ENCODE results near the gene TMC3. TPM values are rescaled to one million over a fixed set of nuclear protein-coding genes. Genes with fewer than 3 reads are reported as not detected.

Gene TMC3
- total and polyA plus RNA-seq, 3 experiments from 2014 or later, result not detected

GRCh38 chr15:81288040-81288439, 86.0 kb downstream of the TMC3 start:
- Histone ChIP-seq H3K4me3 (ENCODE audit: low read length) (no peak overlapping the region), H3K4me1 (ENCODE audit: insufficient read depth, low read length) (peaks cover 89% of the 10 kb centered on the region), H3K36me3 (ENCODE audit: insufficient read depth, low read length) (no peaks in the 10 kb centered on the region), H3K27me3 (ENCODE audit: insufficient read depth, low read length, poor library complexity, severe bottlenecking) (no peaks in the 10 kb centered on the region), H3K27ac (ENCODE audit: low read depth, low read length) (no peak overlapping the region), H3K9me3 (ENCODE audit: low read length) (no peaks in the 10 kb centered on the region)
- peaks cover 0 to 3% (median 3%) of the 10 kb centered on the region in 3 donors for H3K36me3 Mint-ChIP-seq
- peak overlapping the region; percentile 55 to 98 (median 96) for H3K27ac Mint-ChIP-seq
- no peaks in the 10 kb centered on the region for H3K27me3 Mint-ChIP-seq
- no peak for DNase-seq
- CTCF ChIA-PET, result interaction anchor here (1.2 to 2.8 kb wide), 7 partner anchors 8 to 49 kb away, joined by 3 to 21 read pairs (median 6); no protein-coding TSS in a partner anchor
- POLR2A ChIA-PET, result no interaction called here
- H3K9me3 Mint-ChIP-seq, result no peaks in the 10 kb centered on the region
- H3K4me1 Mint-ChIP-seq, result peaks cover 76 to 88% (median 87%) of the 10 kb centered on the region in 3 donors
- no peak overlapping the region for H3K4me3 Mint-ChIP-seq

GRCh38 chr15:81286621-81287121, 87.3 kb downstream of the TMC3 start:
- Histone ChIP-seq H3K27ac (ENCODE audit: low read depth, low read length) (no peak overlapping the region), H3K4me3 (ENCODE audit: low read length) (peak overlapping the region; percentile 21), H3K36me3 (ENCODE audit: insufficient read depth, low read length) (no peaks in the 10 kb centered on the region), H3K4me1 (ENCODE audit: insufficient read depth, low read length) (peaks cover 75% of the 10 kb centered on the region), H3K9me3 (ENCODE audit: low read length) (no peaks in the 10 kb centered on the region), H3K27me3 (ENCODE audit: insufficient read depth, low read length, poor library complexity, severe bottlenecking) (no peaks in the 10 kb centered on the region)
- Mint-ChIP-seq H3K27me3 (no peaks in the 10 kb centered on the region), H3K36me3 (peaks cover 0 to 5% (median 3%) of the 10 kb centered on the region in 3 donors), H3K4me3 (peak overlapping the region; percentile 4 to 78 (median 73)), H3K9me3 (no peaks in the 10 kb centered on the region), H3K4me1 (peaks cover 67 to 78% (median 75%) of the 10 kb centered on the region in 3 donors), H3K27ac (peak overlapping the region; percentile 89 to 98 (median 96))
- ChIA-PET POLR2A (interaction anchor here (1.0 to 1.1 kb wide), 2 partner anchors 10 to 14 kb away, joined by 4 to 5 read pairs; no protein-coding TSS in a partner anchor), CTCF (interaction anchor here (1.2 to 2.8 kb wide), 7 partner anchors 10 to 50 kb away, joined by 3 to 21 read pairs (median 11); no protein-coding TSS in a partner anchor)
- DNase-seq, result peak in 2 of 5 donors; percentile 48 to 74

- ChIA-PET POLR2A (no interaction called here), CTCF (interaction anchor here (1.5 to 2.8 kb wide), 4 partner anchors 10 to 19 kb away, joined by 11 to 21 read pairs (median 16); no protein-coding TSS in a partner anchor)
- Histone ChIP-seq H3K9me3 (ENCODE audit: low read length) (no peaks in the 10 kb centered on the region), H3K27ac (ENCODE audit: low read depth, low read length) (no peak overlapping the region), H3K27me3 (ENCODE audit: insufficient read depth, low read length, poor library complexity, severe bottlenecking) (no peaks in the 10 kb centered on the region), H3K4me1 (ENCODE audit: insufficient read depth, low read length) (peaks cover 75% of the 10 kb centered on the region), H3K4me3 (ENCODE audit: low read length) (peak overlapping the region; percentile 27), H3K36me3 (ENCODE audit: insufficient read depth, low read length) (no peaks in the 10 kb centered on the region)
- no peak for DNase-seq
- Mint-ChIP-seq H3K4me1 (peaks cover 61 to 72% (median 71%) of the 10 kb centered on the region in 3 donors), H3K27ac (peak overlapping the region; percentile 89 to 98 (median 96)), H3K4me3 (peak overlapping the region in 5 of 7 donors; percentile 12 to 78 (median 67)), H3K36me3 (peaks cover 0 to 9% (median 3%) of the 10 kb centered on the region in 3 donors), H3K27me3 (no peaks in the 10 kb centered on the region), H3K9me3 (no peaks in the 10 kb centered on the region)
Measured at GRCh38 chr15:81285461-81285860, 88.6 kb downstream of the TMC3 start.

- no peaks in the 10 kb centered on the region for H3K9me3 ChIP-seq (ENCODE audit: low read length)
- H3K4me1 Mint-ChIP-seq, result peaks cover 55 to 69% (median 66%) of the 10 kb centered on the region in 3 donors
- peak overlapping the region in 3 of 7 donors; percentile 16 to 34 (median 16) for H3K4me3 Mint-ChIP-seq
- no peak overlapping the region for H3K27ac ChIP-seq (ENCODE audit: low read depth, low read length)
- H3K27ac Mint-ChIP-seq, result peak overlapping the region in 7 of 8 donors; percentile 39 to 96 (median 77)
- POLR2A ChIA-PET, result interaction anchor here (0.7 kb wide), 1 partner anchor 39 kb away, joined by 3 read pairs; the partner anchor contains the start of gene STARD5
- no peak for DNase-seq
- CTCF ChIA-PET, result interaction anchor here (2.3 to 2.6 kb wide), 2 partner anchors 9 to 19 kb away, joined by 9 to 16 read pairs; no protein-coding TSS in a partner anchor
- no peaks in the 10 kb centered on the region for H3K27me3 ChIP-seq (ENCODE audit: insufficient read depth, low read length, poor library complexity, severe bottlenecking)
- no peaks in the 10 kb centered on the region for H3K36me3 ChIP-seq (ENCODE audit: insufficient read depth, low read length)
- no peak overlapping the region for H3K4me3 ChIP-seq (ENCODE audit: low read length)
- H3K9me3 Mint-ChIP-seq, result no peaks in the 10 kb centered on the region
- peaks cover 0 to 7% (median 3%) of the 10 kb centered on the region in 3 donors for H3K36me3 Mint-ChIP-seq
- H3K27me3 Mint-ChIP-seq, result no peaks in the 10 kb centered on the region
- peaks cover 75% of the 10 kb centered on the region for H3K4me1 ChIP-seq (ENCODE audit: insufficient read depth, low read length)
Measured at GRCh38 chr15:81284256-81285031, 89.6 kb downstream of the TMC3 start.

GRCh38 chr15:81282911-81283310, 91.1 kb downstream of the TMC3 start:
- Histone ChIP-seq H3K27me3 (ENCODE audit: insufficient read depth, low read length, poor library complexity, severe bottlenecking) (no peaks in the 10 kb centered on the region), H3K4me1 (ENCODE audit: insufficient read depth, low read length) (peaks cover 63% of the 10 kb centered on the region), H3K4me3 (ENCODE audit: low read length) (no peak overlapping the region), H3K9me3 (ENCODE audit: low read length) (no peaks in the 10 kb centered on the region), H3K27ac (ENCODE audit: low read depth, low read length) (no peak overlapping the region), H3K36me3 (ENCODE audit: insufficient read depth, low read length) (no peaks in the 10 kb centered on the region)
- H3K4me3 Mint-ChIP-seq, result no peak overlapping the region
- H3K4me1 Mint-ChIP-seq, result peaks cover 51 to 56% (median 54%) of the 10 kb centered on the region in 3 donors
- POLR2A ChIA-PET, result interaction anchor here (1.0 kb wide), 1 partner anchor 13 kb away, joined by 3 read pairs; no protein-coding TSS in a partner anchor
- peak overlapping the region in 1 of 8 donors; percentile 58 for H3K27ac Mint-ChIP-seq
- peaks cover 0 to 7% (median 6%) of the 10 kb centered on the region in 3 donors for H3K36me3 Mint-ChIP-seq
- DNase-seq, result no peak
- H3K9me3 Mint-ChIP-seq, result no peaks in the 10 kb centered on the region
- CTCF ChIA-PET, result interaction anchor here (0.8 to 2.6 kb wide), 4 partner anchors 8 to 50 kb away, joined by 3 to 16 read pairs (median 8); no protein-coding TSS in a partner anchor
- H3K27me3 Mint-ChIP-seq, result no peaks in the 10 kb centered on the region

- Histone ChIP-seq H3K4me1 (ENCODE audit: insufficient read depth, low read length) (peaks cover 59% of the 10 kb centered on the region), H3K9me3 (ENCODE audit: low read length) (no peaks in the 10 kb centered on the region), H3K27ac (ENCODE audit: low read depth, low read length) (no peak overlapping the region), H3K4me3 (ENCODE audit: low read length) (no peak overlapping the region), H3K27me3 (ENCODE audit: insufficient read depth, low read length, poor library complexity, severe bottlenecking) (no peaks in the 10 kb centered on the region), H3K36me3 (ENCODE audit: insufficient read depth, low read length) (no peaks in the 10 kb centered on the region)
- Mint-ChIP-seq H3K9me3 (peaks cover under 1 to 2% (median 1%) of the 10 kb centered on the region in 5 donors), H3K36me3 (peaks cover 0 to 8% (median 7%) of the 10 kb centered on the region in 3 donors), H3K27me3 (no peaks in the 10 kb centered on the region), H3K27ac (no peak overlapping the region), H3K4me3 (no peak overlapping the region), H3K4me1 (peaks cover 47 to 52% (median 51%) of the 10 kb centered on the region in 3 donors)
- ChIA-PET POLR2A (no interaction called here), CTCF (interaction anchor here (1.0 to 2.6 kb wide), 5 partner anchors 8 to 21 kb away, joined by 3 to 16 read pairs (median 6); no protein-coding TSS in a partner anchor)
- DNase-seq, result no peak
Measured at GRCh38 chr15:81282606-81282895, 91.5 kb downstream of the TMC3 start.

GRCh38 chr15:81281766-81282605, 92.0 kb downstream of the TMC3 start:
- no peaks in the 10 kb centered on the region for H3K27me3 Mint-ChIP-seq
- Histone ChIP-seq H3K27me3 (ENCODE audit: insufficient read depth, low read length, poor library complexity, severe bottlenecking) (no peaks in the 10 kb centered on the region), H3K36me3 (ENCODE audit: insufficient read depth, low read length) (no peaks in the 10 kb centered on the region), H3K4me3 (ENCODE audit: low read length) (no peak overlapping the region), H3K27ac (ENCODE audit: low read depth, low read length) (no peak overlapping the region), H3K4me1 (ENCODE audit: insufficient read depth, low read length) (peaks cover 54% of the 10 kb centered on the region), H3K9me3 (ENCODE audit: low read length) (no peaks in the 10 kb centered on the region)
- ChIA-PET POLR2A (no interaction called here), CTCF (interaction anchor here (1.0 to 2.1 kb wide), 5 partner anchors 10 to 55 kb away, joined by 3 to 6 read pairs (median 4); no protein-coding TSS in a partner anchor)
- peaks cover 42 to 47% (median 45%) of the 10 kb centered on the region in 3 donors for H3K4me1 Mint-ChIP-seq
- H3K4me3 Mint-ChIP-seq, result no peak overlapping the region
- H3K9me3 Mint-ChIP-seq, result peaks cover 4 to 6% (median 4%) of the 10 kb centered on the region in 5 donors
- H3K27ac Mint-ChIP-seq, result peak overlapping the region in 2 of 8 donors; percentile 54 to 70
- no peak for DNase-seq
- peaks cover under 1 to 12% (median 7%) of the 10 kb centered on the region in 3 donors for H3K36me3 Mint-ChIP-seq
